Liver (tissue), 2 donors: ENCODE results near the gene COX5A.

Source experiments
- YY1 ChIP-seq: IDR thresholded peaks from 2 replicates; pipeline ENCODE4 v1.6.1; 2016; ENCODE audit warnings: antibody characterized with exemption, mild to moderate bottlenecking
- TF ChIP-seq, protein P1 (sequence below): fragments of 150-350 bp; IDR thresholded peaks from 2 replicates; pipeline ENCODE4 v1.5.1; 2017; ENCODE audit warnings: improper control_type of control experiment, low read depth, low read length; ENCODE audit not compliant: missing input control
- donor health status: healthy.

DNA sequence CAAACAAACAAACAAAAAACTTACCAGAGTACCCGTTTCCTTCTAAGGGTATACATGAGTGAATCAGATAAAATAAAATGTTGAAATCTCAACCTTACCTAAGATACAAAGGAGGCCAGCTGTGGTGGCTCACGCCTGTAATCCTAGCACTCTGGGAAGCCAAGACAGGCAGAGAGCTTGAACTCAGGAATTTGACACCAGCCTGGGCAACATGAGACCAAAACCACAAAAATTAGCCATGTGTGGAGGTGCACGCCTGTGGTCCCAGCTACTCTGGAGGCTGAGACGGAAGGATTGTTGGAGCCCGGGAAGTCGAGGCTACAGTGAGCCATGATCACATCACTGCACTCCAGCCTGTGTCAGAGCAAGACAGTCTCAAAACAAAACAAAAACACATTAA is 20.2 kb downstream of the COX5A start:
- TF ChIP-seq, protein P1, sequence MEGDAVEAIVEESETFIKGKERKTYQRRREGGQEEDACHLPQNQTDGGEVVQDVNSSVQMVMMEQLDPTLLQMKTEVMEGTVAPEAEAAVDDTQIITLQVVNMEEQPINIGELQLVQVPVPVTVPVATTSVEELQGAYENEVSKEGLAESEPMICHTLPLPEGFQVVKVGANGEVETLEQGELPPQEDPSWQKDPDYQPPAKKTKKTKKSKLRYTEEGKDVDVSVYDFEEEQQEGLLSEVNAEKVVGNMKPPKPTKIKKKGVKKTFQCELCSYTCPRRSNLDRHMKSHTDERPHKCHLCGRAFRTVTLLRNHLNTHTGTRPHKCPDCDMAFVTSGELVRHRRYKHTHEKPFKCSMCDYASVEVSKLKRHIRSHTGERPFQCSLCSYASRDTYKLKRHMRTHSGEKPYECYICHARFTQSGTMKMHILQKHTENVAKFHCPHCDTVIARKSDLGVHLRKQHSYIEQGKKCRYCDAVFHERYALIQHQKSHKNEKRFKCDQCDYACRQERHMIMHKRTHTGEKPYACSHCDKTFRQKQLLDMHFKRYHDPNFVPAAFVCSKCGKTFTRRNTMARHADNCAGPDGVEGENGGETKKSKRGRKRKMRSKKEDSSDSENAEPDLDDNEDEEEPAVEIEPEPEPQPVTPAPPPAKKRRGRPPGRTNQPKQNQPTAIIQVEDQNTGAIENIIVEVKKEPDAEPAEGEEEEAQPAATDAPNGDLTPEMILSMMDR: no peak
- no peak for TF ChIP-seq YY1
